IMR-90 (cell line): ENCODE data around the gene ECPAS. TPM values are rescaled to one million over a fixed set of nuclear protein-coding genes. Genes with fewer than 3 reads are reported as not detected.

Experiments used
- ATAC-seq: fragments of 200-7000 bp; cut with Tn5 transposase; 2 replicates; pipeline ENCODE4 v1.9.1; 2020; ENCODE audit warnings: low read depth, mild to moderate bottlenecking, moderate library complexity
- BruUV-seq: library from RNA; stranded (reverse); fragments of 400-500 nt; replicated peaks from 2 replicates; lab custom pipeline; 2021; lab: Mats Ljungman, UMichigan
- CTCF ChIA-PET: fragments of 300-600 bp; formaldehyde crosslinking; extraction: SDS; loops from one replicate; lab custom pipeline; 2021; ENCODE audit warnings: antibody characterized with exemption; lab: Yijun Ruan, JAX
- POLR2A ChIA-PET: fragments of 300-600 bp; sonication (Branson Sonifier 250); formaldehyde crosslinking; loops from one replicate; lab custom pipeline; 2022; ENCODE audit warnings: antibody characterized with exemption; ENCODE audit not compliant: unreplicated experiment; lab: Charles Lee
- DNase-seq: peaks from one replicate; pipeline ENCODE4 v3.0.0; 2013
- H2AFZ ChIP-seq: replicated peaks from 2 replicates; pipeline ENCODE3; 2013; ENCODE audit warnings: low read length, mild to moderate bottlenecking; ENCODE audit not compliant: poor library complexity
- H2AK5ac ChIP-seq: 2 replicates; pipeline ENCODE4 v1.6.1; 2013; ENCODE audit warnings: low read depth, low read length, inconsistent platforms
- H2AK9ac ChIP-seq: replicated peaks from 2 replicates; pipeline ENCODE3; 2013; ENCODE audit warnings: mild to moderate bottlenecking, low read depth, low read length, moderate library complexity; ENCODE audit not compliant: poor library complexity
- H2BK120ac ChIP-seq: 2 replicates; pipeline ENCODE4 v1.6.1; 2013; ENCODE audit warnings: low read depth, low read length, inconsistent platforms
- H2BK15ac ChIP-seq: 3 replicates; pipeline ENCODE4 v1.6.1; 2013; ENCODE audit warnings: low read depth, low read length, inconsistent platforms
- H2BK20ac ChIP-seq: 2 replicates; pipeline ENCODE4 v1.6.1; 2013; ENCODE audit warnings: low read depth, mild to moderate bottlenecking, inconsistent platforms, low read length, moderate library complexity
- H2BK5ac ChIP-seq: 2 replicates; pipeline ENCODE4 v1.6.1; 2013; ENCODE audit warnings: mild to moderate bottlenecking, low read depth, low read length, inconsistent platforms; ENCODE audit not compliant: poor library complexity, severe bottlenecking
- H3K14ac ChIP-seq: replicated peaks from 2 replicates; pipeline ENCODE4 v1.6.1; 2013; ENCODE audit warnings: low read depth, low read length, inconsistent platforms
- H3K18ac ChIP-seq: 2 replicates; pipeline ENCODE4 v1.6.1; 2013; ENCODE audit warnings: low read depth, low read length, control low read depth
- H3K23ac ChIP-seq: 2 replicates; pipeline ENCODE4 v1.6.1; 2013; ENCODE audit warnings: low read depth, low read length, inconsistent platforms
- H3K27ac ChIP-seq: 2 replicates; pipeline ENCODE4 v1.5.1; 2013; ENCODE audit warnings: mild to moderate bottlenecking, control low read depth, low read length; ENCODE audit not compliant: insufficient read depth
- H3K27me3 ChIP-seq: 2 replicates; pipeline ENCODE4 v1.6.1; 2013; ENCODE audit warnings: low read length; ENCODE audit not compliant: control insufficient read depth, insufficient read depth
- H3K36me3 ChIP-seq: 2 replicates; pipeline ENCODE4 v1.6.1; 2013; ENCODE audit warnings: low read length, mixed read lengths; ENCODE audit not compliant: control insufficient read depth, insufficient read depth
- H3K4ac ChIP-seq: 2 replicates; pipeline ENCODE4 v1.6.1; 2013; ENCODE audit warnings: low read depth, low read length, inconsistent platforms
- H3K4me1 ChIP-seq: 2 replicates; pipeline ENCODE4 v1.6.1; 2013; ENCODE audit warnings: low read length, mixed read lengths; ENCODE audit not compliant: control insufficient read depth, insufficient read depth
- H3K4me2 ChIP-seq: 2 replicates; pipeline ENCODE4 v1.6.1; 2013; ENCODE audit warnings: low read depth, mild to moderate bottlenecking, control low read depth, low read length, moderate library complexity
- H3K4me3 ChIP-seq: 2 replicates; pipeline ENCODE4 v1.5.1; 2013; ENCODE audit warnings: low read depth, mild to moderate bottlenecking, control low read depth, low read length, moderate library complexity; ENCODE audit not compliant: insufficient read depth
- H3K56ac ChIP-seq: 2 replicates; pipeline ENCODE4 v1.6.1; 2013; ENCODE audit warnings: low read length, inconsistent platforms; ENCODE audit not compliant: insufficient read depth; ENCODE audit errors: extremely low read depth
- H3K79me1 ChIP-seq, 2 experiments: 2 replicates each; pipeline ENCODE4 v1.6.1; 2013; ENCODE audit warnings: low read length in 2 of 2, inconsistent platforms in 1 of 2, low read depth in 1 of 2
- H3K9ac ChIP-seq: 2 replicates; pipeline ENCODE4 v1.6.1; 2013; ENCODE audit warnings: low read depth, low read length, control low read depth
- H3K9me1 ChIP-seq: 2 replicates; pipeline ENCODE4 v1.6.1; 2013; ENCODE audit warnings: low read length, inconsistent platforms; ENCODE audit not compliant: insufficient read depth
- H3K9me3 ChIP-seq: 2 replicates; pipeline ENCODE4 v1.6.1; 2013; ENCODE audit warnings: low read length; ENCODE audit not compliant: control insufficient read depth, insufficient read depth
- H4K20me1 ChIP-seq: 2 replicates; pipeline ENCODE4 v1.6.1; 2013; ENCODE audit warnings: low read length, inconsistent platforms; ENCODE audit not compliant: insufficient read depth
- H4K5ac ChIP-seq: 2 replicates; pipeline ENCODE4 v1.6.1; 2013; ENCODE audit warnings: mild to moderate bottlenecking, low read depth, low read length, control low read depth
- H4K8ac ChIP-seq, 2 experiments: 2 replicates each; pipeline ENCODE4 v1.6.1; 2013; ENCODE audit warnings: low read depth in 2 of 2, low read length in 2 of 2, control low read depth in 1 of 2, inconsistent platforms in 1 of 2
- H4K91ac ChIP-seq: 2 replicates; pipeline ENCODE4 v1.6.1; 2013; ENCODE audit warnings: low read depth, low read length, inconsistent platforms; ENCODE audit not compliant: insufficient read depth
- CHD1 ChIP-seq: IDR thresholded peaks from 2 replicates; pipeline ENCODE4 v1.6.1; 2012; ENCODE audit warnings: low read depth, low read length, improper control_type of control experiment
- POLR2A ChIP-seq: IDR thresholded peaks from 2 replicates; pipeline ENCODE4 v1.6.1; 2012; ENCODE audit warnings: mild to moderate bottlenecking, low read depth, low read length
- RCOR1 ChIP-seq: IDR thresholded peaks from 2 replicates; pipeline ENCODE4 v1.6.1; 2012; ENCODE audit warnings: mild to moderate bottlenecking, low read length, improper control_type of control experiment; ENCODE audit not compliant: insufficient replicate concordance
- WGBS, 2 experiments: methylation state at CpG; one replicate each; pipeline versions ENCODE4 v1.1.5 to v1.1.7; 2013; ENCODE audit warnings: missing lambda C conversion rate in 2 of 2; ENCODE audit not compliant: insufficient read length in 1 of 2; ENCODE audit errors: extremely low coverage in 2 of 2; 5-methylcytosine and 5-hydroxymethylcytosine counted together
- dilution Hi-C: fragments of 300-500 bp; cut with HindIII; formaldehyde crosslinking; loops from one replicate; pipeline ENCODE4 v1.14.3; 2018; ENCODE audit warnings: low sequenced_read_pairs; ENCODE audit not compliant: unreplicated experiment
- in situ Hi-C: fragments of 300-500 bp; cut with MboI; formaldehyde crosslinking; loops from 3 replicates; pipeline ENCODE4 v1.14.3; 2019; ENCODE audit warnings: low sequenced_read_pairs, inconsistent platforms, mixed read lengths
- intact Hi-C: fragments of 100-400 bp; cut with micrococcal nuclease; formaldehyde crosslinking; loops from 2 replicates; pipeline ENCODE4 v1.10.0; 2022
- polyA plus RNA-seq, 3 experiments: library from polyadenylated mRNA; depleted of rRNA; stranded (reverse); fragments of >200 nt; gene quantifications; 2 replicates each; pipeline ENCODE4 v1.2.3, GENCODE V29; 2012; ENCODE audit warnings: low replicate concordance in 1 of 3
- total RNA-seq: library from RNA; depleted of rRNA; stranded (reverse); fragments of >200 nt; gene quantifications from 2 replicates; pipeline ENCODE4 v1.2.3, GENCODE V29; 2012

ECPAS gene
- total and polyA plus RNA-seq, 2 of the 4 experiments (the other 2 are of a cell fraction), result 20.1 to 54.8 TPM

- no peaks in the 10 kb centered on the region for H3K27me3 ChIP-seq
- H2BK15ac ChIP-seq, result no peak overlapping the region
- H3K79me1 ChIP-seq, result peaks cover 5 to 7% of the 10 kb centered on the region in 2 experiments; a peak in 3 of 4 replicates
- no peak for DNase-seq
- BruUV-seq, result no TSS peak
- TF ChIP-seq CHD1 (no peak), POLR2A (no peak), RCOR1 (no peak)
- H4K5ac ChIP-seq, result no peak overlapping the region
- H2AFZ ChIP-seq, result no peak overlapping the region
- no peak for ATAC-seq
- H2BK20ac ChIP-seq, result no peak overlapping the region
- no peak overlapping the region for H2BK5ac ChIP-seq
- no peak overlapping the region for H3K4ac ChIP-seq
- H3K18ac ChIP-seq, result no peak overlapping the region
- no peak overlapping the region for H2AK5ac ChIP-seq
- POLR2A ChIA-PET, result no interaction called here
- no peaks in the 10 kb centered on the region for H3K9me1 ChIP-seq
- no peak overlapping the region for H2AK9ac ChIP-seq
- dilution Hi-C loops (no loop called here), in situ Hi-C loops (no loop called here), intact Hi-C loops (no loop called here)
- peak overlapping the region; percentile 73; the same call in 1 of the 2 replicates for H3K14ac ChIP-seq
- no peaks in the 10 kb centered on the region for H3K4me1 ChIP-seq
- CTCF ChIA-PET, result no interaction called here
- peaks cover 21% of the 10 kb centered on the region for H3K36me3 ChIP-seq
- whole genome bisulfite sequencing, 2 experiments, result 100% methylated on average over 1 of the region's 2 CpGs; no CpG with 5 or more reads in 1 of the 2 experiments
- no peak overlapping the region for H4K91ac ChIP-seq
- H3K56ac ChIP-seq, result no peak overlapping the region
- no peak overlapping the region for H3K4me3 ChIP-seq
- no peak overlapping the region for H3K23ac ChIP-seq
- no peaks in the 10 kb centered on the region for H4K20me1 ChIP-seq
- no peak overlapping the region for H3K9ac ChIP-seq
- H3K9me3 ChIP-seq, result no peaks in the 10 kb centered on the region
- no peak overlapping the region for H3K27ac ChIP-seq
- no peak overlapping the region for H4K8ac ChIP-seq
- no peak overlapping the region for H2BK120ac ChIP-seq
- H3K4me2 ChIP-seq, result no peak overlapping the region
Observed at GRCh38 chr9:111375062-111375461, 109.1 kb downstream of the ECPAS start.
